HepG2 (cell line): Measurements from ENCODE around the gene MRS2. TPM values are rescaled to one million over a fixed set of nuclear protein-coding genes. Genes with fewer than 3 reads are reported as not detected.

Source experiments
- ASH2L ChIP-seq: fragments of 300-600, 200-600 bp; sonication (generic); IDR thresholded peaks from 2 replicates; pipeline ENCODE4 v1.7.0; 2017; ENCODE audit warnings: low read depth, mild to moderate bottlenecking, moderate library complexity, mixed read lengths, low read length; ENCODE audit not compliant: insufficient read length
- CSRNP1 ChIP-seq: sonication (generic); formaldehyde crosslinking; IDR thresholded peaks from 2 replicates; pipeline ENCODE4 v1.8.1; 2023; ENCODE audit warnings: mild to moderate bottlenecking, missing genetic modification reagents
- EZH2 ChIP-seq: conservative IDR thresholded peaks from 2 replicates; pipeline ENCODE4 v1.6.1; 2012; ENCODE audit warnings: mild to moderate bottlenecking, low read depth, low read length, moderate library complexity
- FOXA3 ChIP-seq: IDR thresholded peaks from 2 replicates; pipeline ENCODE4 v1.6.1; 2016; ENCODE audit warnings: missing genetic modification reagents, missing compliant biosample characterization
- FOXO1 ChIP-seq: sonication (generic); formaldehyde crosslinking; IDR thresholded peaks from 2 replicates; pipeline ENCODE4 v1.4.0; 2020; ENCODE audit warnings: missing genetic modification reagents
- HDAC1 ChIP-seq: sonication (generic); formaldehyde crosslinking; IDR thresholded peaks from 2 replicates; pipeline ENCODE4 v1.5.1; 2020; ENCODE audit warnings: mild to moderate bottlenecking, missing genetic modification reagents
- LBX2 ChIP-seq: sonication (generic); formaldehyde crosslinking; IDR thresholded peaks from 2 replicates; pipeline ENCODE4 v1.5.0; 2020; ENCODE audit warnings: missing genetic modification reagents, mild to moderate bottlenecking, borderline replicate concordance
- MED8 ChIP-seq: sonication (generic); formaldehyde crosslinking; IDR thresholded peaks from 2 replicates; pipeline ENCODE4 v1.8.1; 2023; ENCODE audit warnings: mild to moderate bottlenecking, missing genetic modification reagents; ENCODE audit not compliant: insufficient replicate concordance
- MLX ChIP-seq: IDR thresholded peaks from 2 replicates; pipeline ENCODE4 v1.6.1; 2016
- SMAD9 ChIP-seq: sonication (generic); formaldehyde crosslinking; IDR thresholded peaks from 2 replicates; pipeline ENCODE4 v1.5.1; 2020; ENCODE audit warnings: mild to moderate bottlenecking, missing genetic modification reagents
- SRSF1 ChIP-seq: fragments of 200-400 bp; formaldehyde crosslinking; optimal IDR thresholded peaks from 2 replicates; pipeline ENCODE3; 2017; ENCODE audit warnings: mild to moderate bottlenecking, low read depth, low read length, moderate library complexity
- SSRP1 ChIP-seq: IDR thresholded peaks from 2 replicates; pipeline ENCODE4 v1.6.1; 2016; ENCODE audit warnings: control low read depth
- TEF ChIP-seq: sonication (generic); formaldehyde crosslinking; IDR thresholded peaks from 2 replicates; pipeline ENCODE4 v1.5.0; 2020; ENCODE audit warnings: missing genetic modification reagents
- THYN1 ChIP-seq: sonication (generic); formaldehyde crosslinking; IDR thresholded peaks from 2 replicates; pipeline ENCODE4 v1.8.1; 2023; ENCODE audit warnings: low read depth, mild to moderate bottlenecking, moderate library complexity, missing genetic modification reagents, borderline replicate concordance
- TRIM24 ChIP-seq: sonication (generic); formaldehyde crosslinking; IDR thresholded peaks from 2 replicates; pipeline ENCODE4 v1.8.0; 2022; ENCODE audit warnings: mild to moderate bottlenecking, missing genetic modification reagents
- XBP1 ChIP-seq: sonication (generic); formaldehyde crosslinking; IDR thresholded peaks from 2 replicates; pipeline ENCODE4 v1.5.0; 2020; ENCODE audit warnings: missing genetic modification reagents
- YEATS2 ChIP-seq: sonication (generic); formaldehyde crosslinking; IDR thresholded peaks from 2 replicates; pipeline ENCODE4 v1.4.0; 2020; ENCODE audit warnings: missing genetic modification reagents, borderline replicate concordance
- ZBTB3 ChIP-seq: sonication (generic); formaldehyde crosslinking; IDR thresholded peaks from 2 replicates; pipeline ENCODE4 v1.4.0; 2020; ENCODE audit warnings: low read depth, mild to moderate bottlenecking, moderate library complexity, missing genetic modification reagents, borderline replicate concordance
- ZNF331 ChIP-seq: sonication (generic); formaldehyde crosslinking; IDR thresholded peaks from 2 replicates; pipeline ENCODE4 v1.4.0; 2020; ENCODE audit warnings: missing genetic modification reagents
- ZNF512B ChIP-seq: sonication (generic); formaldehyde crosslinking; IDR thresholded peaks from 2 replicates; pipeline ENCODE4 v1.5.1; 2020; ENCODE audit warnings: missing genetic modification reagents, mild to moderate bottlenecking, borderline replicate concordance
- ZNF570 ChIP-seq: sonication (generic); formaldehyde crosslinking; IDR thresholded peaks from 2 replicates; pipeline ENCODE4 v1.4.0; 2020; ENCODE audit warnings: mild to moderate bottlenecking, missing genetic modification reagents, borderline replicate concordance
- ZNF574 ChIP-seq: sonication (generic); formaldehyde crosslinking; IDR thresholded peaks from 2 replicates; pipeline ENCODE4 v1.4.0; 2020; ENCODE audit warnings: missing genetic modification reagents
- polyA plus RNA-seq, 8 experiments: library from polyadenylated mRNA; depleted of rRNA in 3 of 8; stranded (reverse) in 7 of 8; unstranded in 1 of 8; fragments of >200 nt; fragmentation: Illumina TruSeq in 4 of 8; extraction: Trizol in 4 of 8; gene quantifications; 2 replicates each; pipeline versions ENCODE4 v1.2.1 to v1.2.3, GENCODE V29; 2011 to 2016; ENCODE audit warnings: low read depth in 4 of 8, missing spikeins in 1 of 8, mixed read lengths in 1 of 8; ENCODE audit not compliant: insufficient read depth in 1 of 8
- total RNA-seq, 5 experiments: library from RNA; depleted of rRNA; stranded (reverse); fragments of >200 nt; fragmentation: Illumina TruSeq; extraction: Trizol; gene quantifications; 2 replicates each; pipeline ENCODE4 v1.2.3, GENCODE V29; 2016; ENCODE audit warnings: low read depth in 1 of 5

Gene MRS2
- total and polyA plus RNA-seq, 2 of the 13 experiments (the other 11 are each of a cell fraction or from before 2014, with no cell fraction given): 31.1 to 83.8 TPM

GRCh38 chr6:24403501-24403824 lies 727 bp downstream of the MRS2 start (continued):
- TF ChIP-seq YEATS2 (CRISPR knock-in tag): no peak
- 0 out of 2 replicates have a peak, but pooled peaks have one; percentile 13 for TF ChIP-seq TEF (CRISPR knock-in tag)
- TF ChIP-seq ZNF570: 0 out of 2 replicates have a peak, but pooled peaks have one; percentile 1
- no peak for TF ChIP-seq SRSF1
- TF ChIP-seq FOXA3: no peak
- no peak for TF ChIP-seq TRIM24 (CRISPR knock-in tag)
- TF ChIP-seq XBP1 (CRISPR knock-in tag): no peak
- 0 out of 2 replicates have a peak, but pooled peaks have one; percentile 7 for TF ChIP-seq SMAD9 (CRISPR knock-in tag)
- no peak for TF ChIP-seq LBX2
- no peak for TF ChIP-seq FOXO1 (CRISPR knock-in tag)
- no peak for TF ChIP-seq MED8
- TF ChIP-seq ZNF574 (CRISPR knock-in tag): no peak
- TF ChIP-seq HDAC1 (CRISPR knock-in tag): no peak; the same call in 1 of the 2 replicates
- no peak for TF ChIP-seq EZH2
- TF ChIP-seq THYN1 (CRISPR knock-in tag): no peak
- no peak for TF ChIP-seq MLX (CRISPR knock-in tag)
- TF ChIP-seq ZBTB3 (CRISPR knock-in tag): 0 out of 2 replicates have a peak, but pooled peaks have one; percentile 5
- TF ChIP-seq SSRP1: no peak
- TF ChIP-seq ZNF512B (CRISPR knock-in tag): no peak
- TF ChIP-seq CSRNP1: no peak
- no peak for TF ChIP-seq ZNF331
- peak; percentile 33 for TF ChIP-seq ASH2L
